GM13976 (cell line): ENCODE data around the gene MARCKSL1.

Experiments used
- DNase-seq: peaks from one replicate; pipeline ENCODE4 v3.0.0; 2012; ENCODE audit warnings: low spot score
- in situ Hi-C: fragments of 300-500 bp; cut with MboI; formaldehyde crosslinking; loops from one replicate; pipeline ENCODE4 v1.12.0; 2022; ENCODE audit warnings: low sequenced_read_pairs, mixed read lengths, inconsistent platforms; ENCODE audit not compliant: unreplicated experiment
- TF ChIP-seq, protein P1 (sequence below): IDR thresholded peaks from 2 replicates; pipeline ENCODE4 v1.5.1; 2012; ENCODE audit warnings: borderline replicate concordance, mild to moderate bottlenecking; ENCODE audit not compliant: insufficient read depth; ENCODE audit errors: extremely low read depth, missing control alignments, control extremely low read depth

Gene MARCKSL1

GRCh38 chr1:32345289-32345827 lies 9.3 kb upstream of the MARCKSL1 start:
- in situ Hi-C loops, result no loop called here
- no peak for DNase-seq
- TF ChIP-seq, protein P1, sequence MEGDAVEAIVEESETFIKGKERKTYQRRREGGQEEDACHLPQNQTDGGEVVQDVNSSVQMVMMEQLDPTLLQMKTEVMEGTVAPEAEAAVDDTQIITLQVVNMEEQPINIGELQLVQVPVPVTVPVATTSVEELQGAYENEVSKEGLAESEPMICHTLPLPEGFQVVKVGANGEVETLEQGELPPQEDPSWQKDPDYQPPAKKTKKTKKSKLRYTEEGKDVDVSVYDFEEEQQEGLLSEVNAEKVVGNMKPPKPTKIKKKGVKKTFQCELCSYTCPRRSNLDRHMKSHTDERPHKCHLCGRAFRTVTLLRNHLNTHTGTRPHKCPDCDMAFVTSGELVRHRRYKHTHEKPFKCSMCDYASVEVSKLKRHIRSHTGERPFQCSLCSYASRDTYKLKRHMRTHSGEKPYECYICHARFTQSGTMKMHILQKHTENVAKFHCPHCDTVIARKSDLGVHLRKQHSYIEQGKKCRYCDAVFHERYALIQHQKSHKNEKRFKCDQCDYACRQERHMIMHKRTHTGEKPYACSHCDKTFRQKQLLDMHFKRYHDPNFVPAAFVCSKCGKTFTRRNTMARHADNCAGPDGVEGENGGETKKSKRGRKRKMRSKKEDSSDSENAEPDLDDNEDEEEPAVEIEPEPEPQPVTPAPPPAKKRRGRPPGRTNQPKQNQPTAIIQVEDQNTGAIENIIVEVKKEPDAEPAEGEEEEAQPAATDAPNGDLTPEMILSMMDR, result no peak

DNA sequence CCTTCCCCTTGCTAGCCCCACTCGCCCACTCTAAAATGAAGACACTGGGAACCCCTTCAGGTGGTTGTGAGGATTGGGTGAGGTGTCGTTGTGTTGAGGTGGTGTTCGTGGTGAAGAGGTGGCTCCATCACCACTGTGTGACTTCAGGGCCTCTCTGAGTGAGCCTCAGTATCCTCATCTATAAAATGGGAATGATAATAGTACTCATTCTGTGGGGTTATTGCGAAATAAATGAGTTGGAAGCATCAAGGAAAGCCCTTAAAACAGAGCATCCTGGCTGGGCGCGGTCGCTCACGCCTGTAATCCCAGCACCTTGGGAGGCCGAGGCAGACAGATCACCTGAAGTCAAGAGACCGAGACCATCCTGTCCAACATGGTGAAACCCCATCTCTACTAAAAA lies 6.7 kb upstream of the MARCKSL1 start:
- DNase-seq, result no peak
- in situ Hi-C loops, result no loop called here
- TF ChIP-seq, protein P1, result no peak

GRCh38 chr1:32341971-32342370 lies 5.9 kb upstream of the MARCKSL1 start:
- TF ChIP-seq, protein P1, result no peak
- DNase-seq, result no peak
- in situ Hi-C loops, result no loop called here

DNA sequence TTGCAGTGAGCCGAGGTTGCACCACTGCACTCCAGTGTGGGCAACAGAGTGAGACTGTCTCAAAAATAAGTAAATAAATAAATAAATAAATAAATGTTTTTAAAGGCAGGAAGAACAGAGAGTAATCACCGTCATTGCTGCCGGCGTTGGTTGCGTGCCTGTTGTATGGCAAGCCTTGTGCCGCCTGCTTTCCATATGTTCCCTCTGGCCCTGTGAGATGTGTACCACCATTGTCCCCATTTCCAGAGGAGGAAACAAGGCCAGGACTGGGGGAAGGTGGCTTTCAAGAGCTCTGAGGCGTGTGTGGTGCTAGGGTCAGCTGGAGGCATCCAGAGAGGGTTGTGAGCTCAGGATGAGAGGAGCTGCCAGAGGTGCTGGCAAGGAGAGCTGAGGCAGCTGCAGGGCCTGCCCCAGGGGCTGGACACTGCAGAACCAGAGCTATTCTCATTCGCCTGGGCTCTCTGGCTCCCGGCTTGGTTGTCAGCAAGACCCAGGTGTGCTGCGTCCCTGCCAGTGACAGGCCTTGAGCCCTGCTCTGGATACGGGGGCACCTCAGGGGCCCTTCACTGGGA lies 5.2 kb upstream of the MARCKSL1 start:
- TF ChIP-seq, protein P1, result no peak
- no peak for DNase-seq
- in situ Hi-C loops, result no loop called here

GRCh38 chr1:32339363-32339978 lies 3.4 kb upstream of the MARCKSL1 start:
- DNase-seq, result peak; percentile 73
- TF ChIP-seq, protein P1, result no peak
- in situ Hi-C loops, result no loop called here

- in situ Hi-C loops, result no loop called here
- no peak for DNase-seq
- TF ChIP-seq, protein P1, result no peak
Observed at GRCh38 chr1:32338637-32339145, 2.7 kb upstream of the MARCKSL1 start.
